OCI-LY7 (cell line): ENCODE data around the gene AMZ2. TPM values are rescaled to one million over a fixed set of nuclear protein-coding genes. Genes with fewer than 3 reads are reported as not detected.
A peak's percentile ranks its signal among the peaks of the same experiment; 100 is the strongest.
"Not testable (repeated sequence)": the region's sequence is repeated elsewhere in the genome, so short reads cannot be mapped to it uniquely, and the experiment has no call there.

Experiments used
- BruUV-seq: library from RNA; stranded (reverse); fragments of 400-500 nt; replicated peaks from 2 replicates; lab custom pipeline; 2021; lab: Mats Ljungman, UMichigan
- CTCF ChIA-PET: fragments of 300-600 bp; sonication (Branson Sonifier 250); formaldehyde crosslinking; loops from one replicate; lab custom pipeline; 2022; ENCODE audit warnings: antibody characterized with exemption; ENCODE audit not compliant: unreplicated experiment; lab: Charles Lee
- POLR2A ChIA-PET: fragments of 300-600 bp; sonication (Branson Sonifier 250); formaldehyde crosslinking; loops from one replicate; lab custom pipeline; 2022; ENCODE audit warnings: antibody characterized with exemption; lab: Charles Lee
- DNase-seq: peaks from one replicate; pipeline ENCODE4 v3.0.0-alpha.2; 2015; ENCODE audit warnings: low spot score
- H2AFZ ChIP-seq: fragments of 200-600 bp; sonication (generic), shearing (Covaris generic); 2 replicates; pipeline ENCODE4 v1.6.1; 2014; ENCODE audit warnings: mild to moderate bottlenecking, antibody characterized with exemption, low read length, moderate library complexity
- H3K27ac ChIP-seq: fragments of 200-600 bp; sonication (generic); 2 replicates; pipeline ENCODE4 v1.5.1; 2014; ENCODE audit warnings: mixed run types, low read depth, mild to moderate bottlenecking, moderate library complexity, low read length, inconsistent platforms; ENCODE audit not compliant: poor library complexity, severe bottlenecking
- H3K36me3 ChIP-seq: fragments of 200-600 bp; sonication (generic); 2 replicates; pipeline ENCODE4 v1.6.1; 2014; ENCODE audit warnings: mild to moderate bottlenecking, antibody characterized with exemption, low read length, moderate library complexity, mixed read lengths; ENCODE audit not compliant: insufficient read depth
- H3K4me1 ChIP-seq: fragments of 200-600 bp; sonication (generic); 2 replicates; pipeline ENCODE4 v1.5.1; 2014; ENCODE audit warnings: mild to moderate bottlenecking, low read length; ENCODE audit not compliant: insufficient read depth, poor library complexity, severe bottlenecking
- H3K4me2 ChIP-seq: fragments of 200-600 bp; sonication (generic); 2 replicates; pipeline ENCODE4 v1.6.1; 2014; ENCODE audit warnings: mild to moderate bottlenecking, low read length
- H3K4me3 ChIP-seq: fragments of 200-600 bp; sonication (generic); 2 replicates; pipeline ENCODE4 v1.5.1; 2014; ENCODE audit warnings: mild to moderate bottlenecking, low read depth, low read length; ENCODE audit not compliant: poor library complexity, severe bottlenecking
- H3K79me2 ChIP-seq: fragments of 200-600 bp; sonication (generic); 2 replicates; pipeline ENCODE4 v1.6.1; 2016; ENCODE audit warnings: low read depth, mild to moderate bottlenecking, low read length, moderate library complexity, mixed read lengths; ENCODE audit not compliant: insufficient read depth
- H3K9me2 ChIP-seq: fragments of 200-600 bp; sonication (generic); 2 replicates; pipeline ENCODE4 v1.6.1; 2016; ENCODE audit warnings: mild to moderate bottlenecking, low read length, mixed read lengths; ENCODE audit not compliant: insufficient read depth
- H3K9me3 ChIP-seq: fragments of 200-600 bp; sonication (generic); 2 replicates; pipeline ENCODE4 v1.6.1; 2014; ENCODE audit warnings: mild to moderate bottlenecking, mixed run types, low read length, mixed read lengths
- H4K20me1 ChIP-seq: fragments of 200-600 bp; sonication (generic); 2 replicates; pipeline ENCODE4 v1.6.1; 2014; ENCODE audit warnings: mild to moderate bottlenecking, antibody characterized with exemption, low read length, moderate library complexity, mixed read lengths; ENCODE audit not compliant: insufficient read depth
- CTCF ChIP-seq: fragments of 200-600 bp; sonication (generic); conservative IDR thresholded peaks from 2 replicates; pipeline ENCODE4 v1.5.1; 2014; ENCODE audit warnings: mild to moderate bottlenecking, antibody characterized with exemption, low read length, moderate library complexity, mixed read lengths
- EZH2phosphoT487 ChIP-seq: fragments of 200-600 bp; sonication (generic); IDR thresholded peaks from 2 replicates; pipeline ENCODE4 v1.6.1; 2018; ENCODE audit warnings: low read depth, borderline replicate concordance, mild to moderate bottlenecking, mixed run types, antibody characterized with exemption, low read length, moderate library complexity, mixed read lengths
- intact Hi-C: fragments of 100-400 bp; cut with micrococcal nuclease; formaldehyde crosslinking; loops from one replicate; pipeline ENCODE4 v1.10.0; 2022; ENCODE audit not compliant: unreplicated experiment
- total RNA-seq, 2 experiments: library from RNA; depleted of rRNA in 1 of 2; stranded (reverse); fragments of >200 nt in 1 of 2; shearing (Covaris generic) in 1 of 2; gene quantifications; 2 replicates each; pipeline ENCODE4 v1.2.3, GENCODE V29; 2014 to 2022

AMZ2 gene
- total RNA-seq, 2 experiments from 2014 or later, result 117 to 248 TPM

- H3K79me2 ChIP-seq, result peaks cover 81% of the 10 kb centered on the region
- no peaks in the 10 kb centered on the region for H4K20me1 ChIP-seq
- peak overlapping the region; percentile 84 for H3K4me2 ChIP-seq
- POLR2A ChIA-PET, result interaction anchor here (0.7 to 7.3 kb wide), 26 partner anchors 9 to 262 kb away, joined by 3 to 69 read pairs (median 4); partner anchors contain the start of gene WIPI1
- H3K4me1 ChIP-seq, result peaks cover 88% of the 10 kb centered on the region
- no peaks in the 10 kb centered on the region for H3K9me2 ChIP-seq
- H3K36me3 ChIP-seq, result peaks cover 45% of the 10 kb centered on the region
- peak; percentile 34 for DNase-seq
- H3K9me3 ChIP-seq, result no peaks in the 10 kb centered on the region; the same call in 1 of the 2 replicates
- intact Hi-C loops, result loop anchor here (2.0 kb wide), 2 partner anchors 44 to 68 kb away; no protein-coding TSS in a partner anchor
- CTCF ChIA-PET, result interaction anchor here (1.1 to 2.0 kb wide), 4 partner anchors 11 to 150 kb away, joined by 3 to 9 read pairs (median 4); no protein-coding TSS in a partner anchor
- TF ChIP-seq EZH2phosphoT487 (no peak), CTCF (no peak)
- BruUV-seq, result no TSS peak
- H3K27ac ChIP-seq, result peak overlapping the region; percentile 90
- H2AFZ ChIP-seq, result no peak overlapping the region
- peak overlapping the region; percentile 80 for H3K4me3 ChIP-seq
Measured at GRCh38 chr17:68248891-68249290, 1.0 kb downstream of the AMZ2 start.

GRCh38 chr17:68249354-68249765 lies 1.5 kb downstream of the AMZ2 start:
- H2AFZ ChIP-seq, result no peak overlapping the region
- H3K4me1 ChIP-seq, result peaks cover 88% of the 10 kb centered on the region
- intact Hi-C loops, result loop anchor here (2.0 kb wide), 2 partner anchors 45 to 69 kb away; no protein-coding TSS in a partner anchor
- ChIA-PET POLR2A (interaction anchor here (0.6 to 7.3 kb wide), 19 partner anchors 8 to 262 kb away, joined by 3 to 69 read pairs (median 9); partner anchors contain the start of gene WIPI1), CTCF (interaction anchor here (1.1 to 1.6 kb wide), 3 partner anchors 69 to 149 kb away, joined by 3 to 6 read pairs (median 3); no protein-coding TSS in a partner anchor)
- peak overlapping the region; percentile 84 for H3K4me2 ChIP-seq
- H3K4me3 ChIP-seq, result peak overlapping the region; percentile 80
- no peaks in the 10 kb centered on the region; the same call in 1 of the 2 replicates for H3K9me3 ChIP-seq
- peaks cover 83% of the 10 kb centered on the region for H3K79me2 ChIP-seq
- BruUV-seq, result no TSS peak
- H3K27ac ChIP-seq, result peak overlapping the region; percentile 90
- peaks cover 50% of the 10 kb centered on the region for H3K36me3 ChIP-seq
- peak; percentile 71 for DNase-seq
- TF ChIP-seq EZH2phosphoT487, result no peak
- TF ChIP-seq CTCF, result no peak
- H4K20me1 ChIP-seq, result no peaks in the 10 kb centered on the region
- no peaks in the 10 kb centered on the region for H3K9me2 ChIP-seq

- H3K9me2 ChIP-seq, H4K20me1 ChIP-seq, H3K9me3 ChIP-seq, BruUV-seq, intact Hi-C loops: not testable (repeated sequence)
- Histone ChIP-seq H3K27ac (peak overlapping the region; percentile 90), H3K79me2 (peaks cover 75% of the 10 kb centered on the region), H3K4me3 (peak overlapping the region; percentile 54), H2AFZ (peak overlapping the region; percentile 42; the same call in 1 of the 2 replicates), H3K4me1 (peaks cover 100% of the 10 kb centered on the region), H3K4me2 (peak overlapping the region; percentile 84), H3K36me3 (peaks cover 81% of the 10 kb centered on the region)
- DNase-seq, result peak; percentile 60
- ChIA-PET POLR2A (interaction anchor here (0.7 to 7.3 kb wide), 14 partner anchors 16 to 259 kb away, joined by 3 to 69 read pairs (median 4); partner anchors contain the start of genes PRKAR1A and WIPI1), CTCF (interaction anchor here (0.5 to 0.6 kb wide), 2 partner anchors 34 to 796 kb away, joined by 3 to 4 read pairs; no protein-coding TSS in a partner anchor)
Measured at GRCh38 chr17:68253426-68253825, 5.6 kb downstream of the AMZ2 start.
